B cell (primary cell): ENCODE results near the gene LDHB. TPM values are rescaled to one million over a fixed set of nuclear protein-coding genes. Genes with fewer than 3 reads are reported as not detected.

Experiments
- ATAC-seq: fragments of 200-7000 bp; cut with Tn5 transposase; one replicate; pipeline ENCODE4 v1.10.0; 2021; ENCODE audit warnings: low read depth, mild to moderate bottlenecking, moderate number of reproducible peaks, moderate library complexity
- CTCF ChIA-PET: fragments of 350-600 bp; sonication (Branson Sonifier 250); formaldehyde crosslinking; loops from one replicate; lab custom pipeline; 2021; ENCODE audit warnings: antibody characterized with exemption, inconsistent platforms; lab: Charles Lee
- POLR2A ChIA-PET: fragments of 350-600 bp; sonication (Branson Sonifier 250); formaldehyde crosslinking; loops from one replicate; lab custom pipeline; 2021; ENCODE audit warnings: antibody characterized with exemption; lab: Charles Lee
- DNase-seq: peaks from one replicate; pipeline ENCODE4 v3.0.0; 2013
- H2AFZ ChIP-seq: 2 replicates; pipeline ENCODE4 v1.6.1; 2012; ENCODE audit warnings: mild to moderate bottlenecking, low read depth, low read length; ENCODE audit not compliant: insufficient read depth, poor library complexity, severe bottlenecking
- H3K27ac ChIP-seq, 2 donors: 1 replicate in 1 of 2; 2 replicates in 1 of 2; pipeline ENCODE4 v1.5.1; 2012 to 2013; ENCODE audit warnings: low read length in 2 of 2, mild to moderate bottlenecking in 2 of 2, moderate library complexity in 1 of 2
- H3K27me3 ChIP-seq, 4 experiments: fragments of 200-600 bp in 1 of 4; sonication (generic) in 1 of 4; replicated peaks in 1 of 4; 1 replicate in 2 of 4; 2 replicates in 2 of 4; pipeline versions ENCODE4 v1.6.1 to v1.7.0; 2013 to 2016; ENCODE audit warnings: low read length in 3 of 4, mild to moderate bottlenecking in 2 of 4, mixed read lengths in 1 of 4, moderate library complexity in 1 of 4; ENCODE audit not compliant: insufficient read depth in 4 of 4, control insufficient read depth in 3 of 4; ENCODE audit errors: control extremely low read depth in 1 of 4
- H3K36me3 ChIP-seq, 2 experiments: replicated peaks in 1 of 2; 1 replicate in 1 of 2; 2 replicates in 1 of 2; pipeline versions ENCODE4 v1.6.1 to v1.7.1; 2013; ENCODE audit warnings: low read length in 1 of 2; ENCODE audit not compliant: insufficient read depth in 2 of 2, control insufficient read depth in 1 of 2; ENCODE audit errors: control extremely low read depth in 1 of 2, extremely low read depth in 1 of 2
- H3K4me1 ChIP-seq, 2 donors: fragments of 200-600 bp in 1 of 2; sonication (generic) in 1 of 2; 1 replicate in 1 of 2; 2 replicates in 1 of 2; pipeline versions ENCODE4 v1.5.1 to v1.6.1; 2013 to 2017; ENCODE audit warnings: low read length in 2 of 2; ENCODE audit not compliant: control insufficient read depth in 2 of 2, insufficient read depth in 2 of 2
- H3K4me2 ChIP-seq: replicated peaks from 2 replicates; pipeline ENCODE3; 2012; ENCODE audit warnings: mild to moderate bottlenecking, low read depth, low read length; ENCODE audit not compliant: poor library complexity, severe bottlenecking
- H3K4me3 ChIP-seq, 5 experiments: fragments of 200-600 bp in 1 of 5; sonication (generic) in 1 of 5; 1 replicate in 3 of 5; 2 replicates in 2 of 5; pipeline versions ENCODE4 v1.5.1 to v1.7.0; 2011 to 2016; ENCODE audit warnings: low read length in 4 of 5, mild to moderate bottlenecking in 4 of 5, low read depth in 2 of 5, control low read depth in 1 of 5, moderate library complexity in 1 of 5; ENCODE audit not compliant: insufficient read depth in 1 of 5; ENCODE audit errors: control extremely low read depth in 1 of 5, extremely low read depth in 1 of 5
- H3K79me2 ChIP-seq: fragments of 200-600 bp; sonication (generic); one replicate; pipeline ENCODE4 v1.6.0; 2016; ENCODE audit warnings: low read length; ENCODE audit not compliant: control insufficient read depth, insufficient read depth
- H3K9ac ChIP-seq: fragments of 200-600 bp; sonication (generic); 2 replicates; pipeline ENCODE4 v1.6.1; 2017; ENCODE audit warnings: mild to moderate bottlenecking, low read length, moderate library complexity
- H3K9me3 ChIP-seq, 3 donors: one replicate each; pipeline versions ENCODE4 v1.6.1 to v1.7.1; 2013; ENCODE audit warnings: low read length in 2 of 3; ENCODE audit not compliant: control insufficient read depth in 2 of 3, insufficient read depth in 1 of 3; ENCODE audit errors: control extremely low read depth in 1 of 3
- H4K20me1 ChIP-seq: 2 replicates; pipeline ENCODE4 v1.6.0; 2012; ENCODE audit warnings: mild to moderate bottlenecking, low read length; ENCODE audit not compliant: insufficient read depth, control insufficient read depth, poor library complexity, severe bottlenecking
- H3K27ac Mint-ChIP-seq: one replicate; pipeline ENCODE4 v1.8.0; 2021; ENCODE audit warnings: mixed read lengths
- H3K27me3 Mint-ChIP-seq: one replicate; pipeline ENCODE4 v1.8.0; 2021; ENCODE audit warnings: mixed read lengths
- H3K4me1 Mint-ChIP-seq: one replicate; pipeline ENCODE4 v1.8.0; 2021; ENCODE audit warnings: mixed read lengths
- H3K4me3 Mint-ChIP-seq: one replicate; pipeline ENCODE4 v1.8.0; 2021; ENCODE audit warnings: mixed read lengths
- H3K9me3 Mint-ChIP-seq: one replicate; pipeline ENCODE4 v1.8.0; 2022; ENCODE audit warnings: mixed read lengths; ENCODE audit not compliant: insufficient read depth
- CTCF ChIP-seq: fragments of 200-600 bp; IDR thresholded peaks from one replicate; pipeline ENCODE4 v1.8.0; 2022; ENCODE audit warnings: antibody characterized with exemption, mild to moderate bottlenecking
- EZH2 ChIP-seq: IDR thresholded peaks from 2 replicates; pipeline ENCODE4 v1.6.1; 2012; ENCODE audit warnings: borderline replicate concordance, low read depth, mild to moderate bottlenecking, moderate library complexity, low read length; ENCODE audit not compliant: insufficient read depth, poor library complexity, severe bottlenecking
- WGBS: methylation state at CpG from one replicate; pipeline ENCODE4 v1.1.5; 2013; ENCODE audit warnings: missing lambda C conversion rate; ENCODE audit not compliant: insufficient coverage; 5-methylcytosine and 5-hydroxymethylcytosine counted together
- intact Hi-C: fragments of 100-400 bp; cut with micrococcal nuclease; formaldehyde crosslinking; loops from one replicate; pipeline ENCODE4 v1.10.0; 2022
- polyA plus RNA-seq: library from polyadenylated mRNA; depleted of rRNA; stranded (reverse); fragments of >200 nt; gene quantifications from 2 replicates; pipeline ENCODE4 v1.2.3, GENCODE V29; 2012
- total RNA-seq, 2 donors: library from RNA; stranded (reverse); fragments of 120-200 nt in 1 of 2; gene quantifications; 1 replicate in 1 of 2; 2 replicates in 1 of 2; pipeline versions ENCODE4 v1.2.3 to v1.2.4, GENCODE V29; 2013 to 2022

LDHB gene
- total and polyA plus RNA-seq, 2 donors (not counting 1 experiment from before 2014, with no cell fraction given), result 63.2 to 161 TPM

- H3K27me3 ChIP-seq, result no peaks in the 10 kb centered on the region
- H3K36me3 ChIP-seq, result no peaks in the 10 kb centered on the region
- Mint-ChIP-seq H3K27me3 (peaks cover 3% of the 10 kb centered on the region), H3K9me3 (no peaks in the 10 kb centered on the region), H3K27ac (no peak overlapping the region), H3K4me1 (no peaks in the 10 kb centered on the region), H3K4me3 (no peak overlapping the region)
- 38% methylated on average over 4 of the region's 7 CpGs for WGBS
- no peaks in the 10 kb centered on the region for H4K20me1 ChIP-seq
- no peak overlapping the region for H3K4me3 ChIP-seq
- no peak overlapping the region for H3K27ac ChIP-seq
- TF ChIP-seq CTCF (peak; percentile 77), EZH2 (no peak)
- ATAC-seq, result no peak
- H3K79me2 ChIP-seq, result no peaks in the 10 kb centered on the region
- DNase-seq, result peak; percentile 37
- intact Hi-C loops, result loop anchor here (1.0 to 10.0 kb wide), 3 partner anchors 317 to 764 kb away; no protein-coding TSS in a partner anchor
- ChIA-PET CTCF (interaction anchor here (0.6 to 3.1 kb wide), 23 partner anchors 9 to 919 kb away, joined by 3 to 24 read pairs (median 4); no protein-coding TSS in a partner anchor), POLR2A (no interaction called here)
- no peaks in the 10 kb centered on the region for H3K9me3 ChIP-seq
- no peak overlapping the region for H2AFZ ChIP-seq
- no peak overlapping the region for H3K4me2 ChIP-seq
- no peak overlapping the region for H3K9ac ChIP-seq
- no peaks in the 10 kb centered on the region for H3K4me1 ChIP-seq
Observed at GRCh38 chr12:21697904-21698630, 40.4 kb upstream of the LDHB start.

GRCh38 chr12:21696625-21697024, 39.0 kb upstream of the LDHB start:
- Histone ChIP-seq H3K9me3 (no peaks in the 10 kb centered on the region), H3K27me3 (no peaks in the 10 kb centered on the region), H4K20me1 (no peaks in the 10 kb centered on the region), H3K9ac (no peak overlapping the region), H3K36me3 (no peaks in the 10 kb centered on the region), H3K79me2 (no peaks in the 10 kb centered on the region), H3K4me1 (no peaks in the 10 kb centered on the region), H3K4me2 (no peak overlapping the region), H2AFZ (no peak overlapping the region), H3K27ac (no peak overlapping the region), H3K4me3 (no peak overlapping the region)
- no peak for TF ChIP-seq EZH2
- TF ChIP-seq CTCF, result no peak
- no peaks in the 10 kb centered on the region for H3K9me3 Mint-ChIP-seq
- peaks cover 3% of the 10 kb centered on the region for H3K27me3 Mint-ChIP-seq
- ChIA-PET CTCF (interaction anchor here (1.3 to 3.1 kb wide), 4 partner anchors 11 to 747 kb away, joined by 3 to 16 read pairs (median 8); no protein-coding TSS in a partner anchor), POLR2A (no interaction called here)
- ATAC-seq (no peak), DNase-seq (no peak)
- intact Hi-C loops, result loop anchor here (5.0 to 10.0 kb wide), 2 partner anchors 318 to 766 kb away; no protein-coding TSS in a partner anchor
- no peak overlapping the region for H3K27ac Mint-ChIP-seq
- no peak overlapping the region for H3K4me3 Mint-ChIP-seq
- no peaks in the 10 kb centered on the region for H3K4me1 Mint-ChIP-seq
